ENCODE measurements around the gene MITF.

Gene MITF

GRCh38 chr3:70010346-70010745, 271.1 kb downstream of the MITF start:
- H3K4me3 ChIP-seq (ENCODE audit: control insufficient read depth, low read depth, low read length), result no peak overlapping the region
- no peak for DNase-seq (ENCODE audit: low read depth)
- TF ChIP-seq CTCF (IDR thresholded peaks at IDR 0.05; ENCODE audit: control insufficient read depth, insufficient read depth, low read depth, low read length, missing control alignments), result no peak

DNA sequence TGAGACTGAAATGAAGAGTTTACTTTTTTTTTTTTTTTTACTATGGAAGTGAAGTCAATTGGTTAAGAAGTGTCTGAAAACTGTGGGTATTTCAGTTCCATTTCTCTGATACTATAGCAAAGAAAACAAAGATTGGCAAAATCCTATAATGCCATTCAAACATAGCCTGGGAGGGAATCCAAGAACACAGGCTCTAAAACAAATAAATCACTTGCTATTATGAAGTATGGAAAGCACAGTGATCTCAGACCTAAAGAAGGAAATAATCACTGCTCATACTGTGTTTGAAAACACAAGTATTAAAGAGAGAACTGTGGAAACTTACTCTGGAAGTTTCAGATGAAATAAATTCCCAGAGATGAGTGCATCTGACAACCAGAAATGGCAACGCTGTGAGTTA, 272.3 kb downstream of the MITF start:
- no peak for DNase-seq (ENCODE audit: low read depth)
- no peak for TF ChIP-seq CTCF (IDR thresholded peaks at IDR 0.05; ENCODE audit: control insufficient read depth, insufficient read depth, low read depth, low read length, missing control alignments)
- H3K4me3 ChIP-seq (ENCODE audit: control insufficient read depth, low read depth, low read length), result no peak overlapping the region
